Choroid plexus epithelial cell (primary cell): ENCODE measurements around the gene AREG.

Experiments
- DNase-seq: peaks from one replicate; pipeline ENCODE4 v3.0.0-alpha.2; 2010; ENCODE audit warnings: low read depth
- H3K4me3 ChIP-seq: 2 replicates; pipeline ENCODE4 v1.5.1; 2011; ENCODE audit warnings: low read depth, mild to moderate bottlenecking, control low read depth, low read length, moderate library complexity
- CTCF ChIP-seq: conservative IDR thresholded peaks from 2 replicates; pipeline ENCODE4 v1.5.1; 2011; ENCODE audit warnings: low read depth, mild to moderate bottlenecking, control low read depth, inconsistent platforms, low read length, moderate library complexity

Gene AREG

GRCh38 chr4:74433043-74433442 is 11.9 kb upstream of the AREG start:
- peak; percentile 76 for DNase-seq
- TF ChIP-seq CTCF, result no peak

GRCh38 chr4:74433541-74434172 is 11.3 kb upstream of the AREG start:
- peak; percentile 35 for DNase-seq
- no peak overlapping the region for H3K4me3 ChIP-seq
- TF ChIP-seq CTCF, result no peak

More at GRCh38 chr4:74433043-74433442, 11.9 kb upstream of the AREG start:
- no peak overlapping the region for H3K4me3 ChIP-seq

- TF ChIP-seq CTCF, result no peak
- DNase-seq, result no peak
These were observed 9.6 kb upstream of the AREG start for GRCh38 chr4:74435296-74435695.

GRCh38 chr4:74437866-74438265 is 7.1 kb upstream of the AREG start:
- DNase-seq, result no peak
- TF ChIP-seq CTCF, result no peak
- no peak overlapping the region for H3K4me3 ChIP-seq

More at GRCh38 chr4:74435296-74435695, 9.6 kb upstream of the AREG start:
- H3K4me3 ChIP-seq, result no peak overlapping the region

- no peak overlapping the region for H3K4me3 ChIP-seq
- no peak for TF ChIP-seq CTCF
- DNase-seq, result no peak
These were observed 6.3 kb upstream of the AREG start for GRCh38 chr4:74438661-74439060.

- H3K4me3 ChIP-seq, result no peak overlapping the region
- TF ChIP-seq CTCF, result no peak
- no peak for DNase-seq
These were observed 5.0 kb upstream of the AREG start for GRCh38 chr4:74439952-74440351.

- peak; percentile 20 for DNase-seq
- TF ChIP-seq CTCF, result no peak
- H3K4me3 ChIP-seq, result no peak overlapping the region
These were observed 4.6 kb upstream of the AREG start for GRCh38 chr4:74440356-74440755.
